Inflammatory macrophage treated with lipopolysaccharide for 4 hours (primary cell): ENCODE results near the gene CREB3.

Experiments
- DNase-seq: peaks from one replicate; pipeline ENCODE4 v3.0.0-alpha.2; 2020

CREB3 gene

DNA sequence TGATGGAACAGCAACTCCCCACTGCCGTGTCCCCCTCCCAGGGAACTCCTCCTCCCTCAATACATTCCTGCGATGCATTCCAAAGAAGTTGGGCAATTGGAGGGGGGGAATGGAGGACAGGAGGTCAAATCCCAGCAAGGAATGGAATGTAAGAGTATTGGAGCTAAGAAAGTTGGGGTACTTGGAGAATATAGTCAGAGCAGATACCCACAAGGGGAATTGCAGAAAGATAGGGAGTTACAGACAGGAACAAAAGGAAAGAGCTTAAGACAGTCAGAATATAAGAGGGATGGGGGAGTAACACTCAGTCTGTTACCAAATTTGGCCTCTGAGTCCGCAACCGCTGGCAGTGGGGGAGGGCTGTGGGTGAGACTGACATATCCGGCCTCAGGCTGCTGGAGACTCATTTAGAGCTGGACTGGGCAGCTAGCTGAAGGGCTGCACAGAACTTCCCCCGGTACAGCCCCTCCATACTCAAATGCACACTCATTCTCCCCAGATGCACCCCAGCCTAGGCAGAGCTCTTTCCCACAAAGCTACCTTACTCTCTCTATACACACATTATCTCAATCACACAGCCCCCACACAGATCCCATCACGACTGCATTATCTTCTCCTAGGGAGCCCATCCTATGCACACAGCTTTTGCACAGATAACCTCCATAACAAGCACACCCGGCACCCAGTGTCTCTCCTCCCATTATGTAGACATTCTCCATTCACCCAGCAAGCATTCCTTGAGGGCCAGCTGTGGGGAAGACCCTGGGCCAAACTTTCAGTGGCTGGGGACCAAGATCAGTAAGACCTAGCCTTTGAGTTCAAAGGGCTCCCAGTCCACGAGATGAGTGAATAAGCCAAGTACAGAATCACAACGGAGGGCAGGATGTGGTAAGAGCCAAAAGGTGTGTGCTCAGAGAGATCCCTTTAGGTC is 4.2 kb upstream of the CREB3 start:
- peak; percentile 74 for DNase-seq

DNA sequence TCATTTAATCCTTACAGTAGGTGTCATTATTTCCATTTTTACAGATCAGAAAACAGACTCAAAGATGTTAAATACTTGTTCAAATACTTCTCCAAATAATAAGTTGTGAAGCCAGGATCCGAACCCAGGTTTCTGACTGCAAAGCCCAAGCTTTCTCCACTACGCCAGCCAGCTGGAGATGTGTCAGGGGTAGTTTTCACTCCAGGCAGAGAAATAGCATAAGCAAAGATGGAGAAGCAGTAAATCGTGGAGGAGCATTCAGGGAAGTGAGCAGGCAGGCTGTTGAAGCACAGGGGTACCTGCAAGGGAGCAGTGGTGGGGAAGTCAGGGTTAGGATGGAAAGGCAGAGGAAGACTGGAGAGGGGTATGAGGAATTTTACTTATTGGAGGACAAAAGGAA is 3.4 kb upstream of the CREB3 start:
- no peak for DNase-seq

DNA sequence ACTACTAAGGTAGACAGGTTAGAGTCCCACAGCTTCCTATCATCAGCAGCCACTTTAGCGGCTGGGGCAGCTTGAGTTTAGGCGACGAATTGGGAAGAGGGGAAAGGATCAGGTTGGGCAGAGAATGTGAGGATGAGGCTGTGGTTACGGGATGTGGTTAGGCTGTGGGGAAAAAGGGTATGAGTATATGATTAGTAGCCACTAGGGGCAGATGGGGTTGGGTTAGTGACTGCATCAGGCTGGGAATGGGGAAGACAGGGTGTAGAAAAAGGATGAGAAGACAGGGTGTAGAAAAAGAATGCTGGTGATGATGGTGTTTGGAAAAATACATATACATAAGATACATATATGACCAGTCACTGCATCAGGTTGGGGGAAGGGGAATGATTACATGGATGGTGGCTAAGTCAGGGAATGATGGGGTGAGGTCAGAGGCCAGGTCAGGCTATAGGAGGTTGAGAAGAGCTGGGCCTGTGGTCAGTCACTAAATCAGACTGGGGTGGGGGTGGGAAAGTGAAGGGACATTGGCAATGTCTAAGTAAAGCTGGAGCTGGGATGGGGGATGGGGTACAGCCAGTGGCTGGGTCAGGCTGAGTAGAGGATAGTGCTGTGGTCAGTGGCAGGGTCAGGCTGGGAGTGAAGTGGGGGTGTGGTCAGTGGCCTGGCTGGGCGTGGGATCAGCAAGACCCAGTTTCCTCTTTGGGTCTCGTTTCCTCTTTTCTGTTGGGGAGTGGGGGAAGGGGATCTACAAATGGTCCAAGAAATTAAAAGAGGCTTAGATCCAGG is 2.6 kb upstream of the CREB3 start:
- DNase-seq: peak; percentile 84

DNA sequence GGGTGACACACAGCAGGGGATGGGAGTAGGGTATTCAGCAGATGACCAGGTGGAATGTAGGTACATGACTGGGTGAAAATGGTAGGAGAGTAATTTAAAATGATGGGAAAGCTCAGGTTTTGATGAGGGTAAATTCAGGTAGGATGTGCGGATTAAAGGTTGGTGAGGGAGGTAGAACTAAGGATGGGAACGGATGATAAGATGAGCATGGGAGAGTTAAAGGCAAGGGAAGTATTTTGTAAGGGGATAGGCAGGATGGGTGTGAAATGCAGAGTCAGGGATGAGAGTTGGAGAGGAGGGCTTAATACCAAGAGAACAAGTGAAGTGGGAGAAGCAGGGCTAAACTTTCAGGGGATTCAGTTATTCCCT is 2.0 kb upstream of the CREB3 start:
- DNase-seq: no peak

DNA sequence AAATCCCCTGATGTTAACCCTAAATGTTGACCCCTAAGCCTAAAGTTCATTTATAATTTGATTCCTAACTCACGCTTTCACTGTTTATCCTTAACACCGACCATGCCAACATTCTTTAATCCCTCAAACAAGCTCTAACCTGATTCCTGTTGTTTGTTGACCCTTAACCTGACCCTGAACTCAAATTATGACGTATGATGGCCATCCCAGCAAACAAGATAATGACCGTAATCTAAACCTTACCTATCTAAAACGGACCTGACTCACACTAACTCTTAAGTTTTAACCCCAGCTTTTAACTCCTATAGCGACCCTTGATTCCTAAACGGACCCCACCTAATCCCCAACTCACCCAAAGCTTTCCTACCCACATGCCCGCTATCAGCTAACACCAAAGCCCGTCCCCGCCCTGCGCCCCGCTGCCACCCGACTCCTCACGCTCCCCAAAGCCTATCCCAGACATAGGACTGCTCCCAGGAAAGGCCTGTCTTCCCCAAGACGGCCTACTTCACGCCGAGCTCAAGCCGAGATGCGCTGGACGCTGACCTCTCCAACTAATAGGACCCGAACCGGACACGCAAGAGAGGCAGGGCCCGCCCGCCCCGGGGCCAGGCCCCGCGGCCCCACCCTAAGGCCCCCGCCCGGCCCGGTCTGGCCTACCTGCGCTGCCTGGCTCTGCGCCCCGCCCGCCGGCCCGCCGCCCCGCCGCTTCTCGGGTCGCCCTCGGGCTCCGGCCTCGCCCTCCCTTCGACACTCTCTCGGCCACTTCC is 866 bp upstream of the CREB3 start:
- DNase-seq: no peak

DNA sequence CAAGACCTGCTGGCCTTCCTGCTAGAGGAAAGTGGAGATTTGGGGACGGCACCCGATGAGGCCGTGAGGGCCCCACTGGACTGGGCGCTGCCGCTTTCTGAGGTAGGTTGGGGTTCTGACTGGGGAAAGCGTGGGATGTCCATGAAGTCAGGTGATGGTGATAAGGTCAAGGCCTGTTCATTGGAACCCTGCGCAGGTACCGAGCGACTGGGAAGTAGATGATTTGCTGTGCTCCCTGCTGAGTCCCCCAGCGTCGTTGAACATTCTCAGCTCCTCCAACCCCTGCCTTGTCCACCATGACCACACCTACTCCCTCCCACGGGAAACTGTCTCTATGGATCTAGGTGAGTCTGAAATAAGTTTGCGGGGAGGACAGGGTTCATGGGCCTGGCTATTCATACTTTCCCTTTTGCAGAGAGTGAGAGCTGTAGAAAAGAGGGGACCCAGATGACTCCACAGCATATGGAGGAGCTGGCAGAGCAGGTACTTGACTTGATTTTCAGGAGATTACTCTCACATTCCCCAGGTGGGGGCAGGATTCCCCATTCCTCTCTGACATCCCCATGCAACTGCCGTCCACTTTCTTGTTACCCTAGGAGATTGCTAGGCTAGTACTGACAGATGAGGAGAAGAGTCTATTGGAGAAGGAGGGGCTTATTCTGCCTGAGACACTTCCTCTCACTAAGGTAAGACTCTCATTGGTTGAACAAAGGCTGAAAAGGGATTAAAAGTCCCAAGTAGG is 505 bp downstream of the CREB3 start:
- peak; percentile 55 for DNase-seq

DNA sequence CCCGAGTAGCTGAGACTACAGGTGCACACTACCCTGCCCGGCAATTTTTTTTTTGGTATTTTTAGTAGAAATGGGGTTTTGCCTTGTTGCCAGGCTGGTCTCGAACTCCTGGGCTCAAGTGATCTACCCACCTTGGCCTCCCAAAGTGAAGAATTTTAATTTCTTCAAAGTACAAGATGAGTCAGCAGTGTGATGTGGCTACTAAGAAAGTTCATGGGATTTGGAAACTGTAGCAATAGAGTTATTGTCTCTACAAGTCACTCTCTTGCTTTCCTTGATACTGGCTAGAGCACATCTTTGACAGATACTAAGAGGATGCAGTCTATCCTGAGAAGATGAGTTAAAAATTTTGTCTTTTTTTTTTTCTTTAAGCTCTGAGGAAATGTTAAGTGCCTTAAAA is 1.6 kb downstream of the CREB3 start:
- no peak for DNase-seq

DNA sequence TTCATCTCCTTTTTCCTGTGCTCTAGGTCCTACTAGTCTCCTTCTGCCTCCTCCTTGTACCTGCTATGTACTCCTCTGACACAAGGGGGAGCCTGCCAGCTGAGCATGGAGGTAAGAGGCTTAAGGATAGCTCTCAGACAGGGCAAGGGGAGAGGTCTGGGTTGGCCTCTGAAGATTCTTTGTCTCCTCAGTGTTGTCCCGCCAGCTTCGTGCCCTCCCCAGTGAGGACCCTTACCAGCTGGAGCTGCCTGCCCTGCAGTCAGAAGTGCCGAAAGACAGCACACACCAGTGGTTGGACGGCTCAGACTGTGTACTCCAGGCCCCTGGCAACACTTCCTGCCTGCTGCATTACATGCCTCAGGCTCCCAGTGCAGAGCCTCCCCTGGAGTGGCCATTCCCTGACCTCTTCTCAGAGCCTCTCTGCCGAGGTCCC is 3.8 kb downstream of the CREB3 start:
- DNase-seq: peak; percentile 65

DNA sequence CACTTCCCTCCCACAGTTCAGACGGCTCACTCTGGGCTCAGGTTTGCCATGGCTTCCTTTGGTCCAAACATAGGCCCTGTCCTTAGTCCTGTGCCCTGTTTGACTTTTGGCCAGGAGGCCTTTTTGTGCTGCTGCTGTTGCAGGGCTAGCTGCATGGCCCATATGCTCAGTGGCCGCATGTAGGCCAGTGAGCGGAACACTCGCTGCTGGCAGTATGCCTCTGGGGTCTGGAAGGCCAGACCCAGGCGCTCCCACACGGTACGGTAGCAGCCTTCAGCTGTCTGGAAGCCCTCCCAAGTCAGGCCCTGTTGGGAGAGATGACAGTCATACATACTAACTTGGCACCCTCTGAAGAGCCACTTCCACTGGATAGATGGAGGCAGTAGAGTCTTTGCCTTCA is 4.7 kb downstream of the CREB3 start:
- no peak for DNase-seq

DNA sequence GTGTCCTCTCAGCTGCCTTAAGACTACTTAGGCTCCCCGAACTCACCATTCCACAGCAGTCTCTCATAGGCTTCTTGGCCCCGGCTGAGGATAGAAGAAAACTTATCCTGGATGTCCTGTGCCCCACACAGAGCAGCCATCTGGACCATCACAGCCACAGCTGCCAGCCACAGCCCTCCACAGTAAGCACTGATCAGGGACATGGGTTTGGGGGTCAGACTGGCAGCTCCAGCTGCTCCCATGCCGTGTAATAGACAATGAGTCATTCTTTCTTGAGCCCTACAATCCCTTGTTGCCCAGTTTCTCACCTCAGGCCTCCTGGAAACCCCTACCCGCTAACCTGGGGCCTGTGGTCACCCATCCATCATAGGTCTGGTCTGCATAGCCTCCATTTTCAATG is 5.7 kb downstream of the CREB3 start:
- no peak for DNase-seq

DNA sequence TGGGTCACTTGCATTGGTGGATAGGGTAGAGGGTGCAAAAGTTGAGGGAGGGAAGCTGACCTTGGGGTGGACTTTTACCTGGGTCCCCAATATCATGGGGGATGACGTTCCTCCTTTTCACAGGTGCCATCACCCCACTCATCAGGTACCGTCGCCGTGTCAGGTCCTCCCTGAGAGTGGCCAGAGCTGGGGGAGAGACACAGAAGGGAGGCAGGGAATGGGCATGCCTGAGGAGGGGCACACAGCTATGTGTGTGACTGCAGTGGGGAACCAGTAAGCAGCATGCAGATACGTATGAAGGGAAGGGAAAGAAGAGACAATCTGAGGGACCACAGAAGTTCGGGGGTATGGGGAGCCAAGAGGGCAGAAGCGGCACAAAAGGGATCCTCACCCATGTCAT is 6.5 kb downstream of the CREB3 start:
- no peak for DNase-seq

DNA sequence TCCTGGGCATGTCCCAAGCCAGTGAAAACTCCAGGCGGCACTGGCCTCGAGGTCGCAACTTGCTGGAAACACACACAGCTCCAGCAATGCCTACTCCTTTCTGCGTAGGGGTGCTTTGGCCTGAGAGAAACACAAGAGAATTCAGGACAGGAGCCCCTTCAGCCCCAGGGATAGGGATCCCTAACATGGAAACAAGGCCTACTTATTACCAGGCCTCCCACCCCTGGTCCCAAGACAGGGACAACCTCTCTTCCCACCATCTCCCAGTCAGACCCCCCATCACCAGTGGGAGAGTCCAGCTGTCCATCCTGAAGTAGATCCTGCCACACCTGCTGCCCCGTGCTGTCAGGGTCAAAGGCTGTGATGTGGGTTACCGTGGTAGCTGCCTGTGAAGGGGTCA is 7.8 kb downstream of the CREB3 start:
- no peak for DNase-seq

DNA sequence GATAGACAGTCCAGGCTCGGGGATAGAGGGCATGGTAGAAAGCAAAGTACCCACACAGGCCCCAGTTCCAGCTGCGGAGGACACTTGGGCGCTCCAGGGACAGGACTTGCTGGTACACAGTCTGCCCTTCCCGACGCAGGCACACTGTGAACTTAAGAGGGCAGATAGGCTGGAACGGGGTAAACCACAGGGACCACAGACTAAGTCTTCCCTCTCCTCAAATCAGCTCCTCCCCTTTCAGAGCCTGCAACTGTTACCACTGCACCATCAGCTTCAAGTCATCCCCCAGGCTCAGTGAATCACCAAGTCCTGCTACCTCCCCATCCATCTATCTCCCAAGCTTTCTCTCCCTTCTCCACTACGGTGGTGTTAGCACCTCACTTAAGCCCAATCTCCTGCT is 9.3 kb downstream of the CREB3 start:
- DNase-seq: no peak

DNA sequence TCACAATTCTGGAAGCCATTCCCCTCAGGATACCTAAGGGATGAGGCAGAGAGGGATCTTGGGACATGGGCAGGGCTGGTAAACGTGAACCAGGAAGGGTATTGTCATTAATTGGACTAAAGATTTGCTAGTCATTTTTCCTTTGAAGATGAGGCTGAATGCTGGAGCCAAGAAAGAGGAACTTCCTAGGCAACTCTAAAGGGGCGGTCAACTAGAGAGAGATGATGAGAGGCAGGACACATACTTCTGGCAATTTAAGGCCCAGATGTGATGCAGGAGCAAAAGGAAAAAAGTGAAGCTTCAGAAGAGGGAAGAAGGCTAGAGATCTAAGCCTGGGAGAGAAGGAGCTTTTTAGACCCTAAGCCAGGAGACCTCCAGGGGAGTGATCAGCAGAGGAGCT is 11.0 kb downstream of the CREB3 start:
- DNase-seq: no peak

DNA sequence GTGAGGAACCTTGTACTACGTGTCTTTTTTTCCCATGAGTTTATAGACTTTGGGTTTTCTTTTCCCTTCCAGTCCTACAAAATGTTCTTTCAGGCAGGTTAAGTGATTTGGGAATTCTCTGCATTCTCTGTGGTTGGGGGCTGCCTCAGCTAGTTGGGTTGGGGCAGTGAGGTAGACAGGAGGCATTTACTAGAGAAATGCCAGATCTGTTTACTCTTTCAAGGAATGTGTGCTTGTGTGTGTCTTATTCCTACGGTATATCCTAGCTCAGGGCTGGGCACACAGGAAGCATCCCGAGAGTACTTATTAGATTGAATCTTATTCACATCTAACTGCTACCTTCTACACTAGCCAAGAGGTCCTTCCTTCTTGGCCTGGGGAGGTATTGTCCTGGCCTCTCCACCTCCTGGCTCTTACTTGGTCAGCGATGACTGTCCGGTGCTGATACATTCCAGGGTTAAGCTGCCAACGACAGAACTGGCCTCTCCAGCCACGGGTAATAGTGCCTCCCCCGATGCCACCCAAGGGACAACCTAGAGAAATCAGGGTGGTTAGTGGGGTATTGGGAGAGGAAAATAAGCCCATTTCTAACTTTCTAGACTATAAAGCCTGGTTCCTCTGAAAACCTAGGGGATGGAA is 11.5 kb downstream of the CREB3 start:
- no peak for DNase-seq

DNA sequence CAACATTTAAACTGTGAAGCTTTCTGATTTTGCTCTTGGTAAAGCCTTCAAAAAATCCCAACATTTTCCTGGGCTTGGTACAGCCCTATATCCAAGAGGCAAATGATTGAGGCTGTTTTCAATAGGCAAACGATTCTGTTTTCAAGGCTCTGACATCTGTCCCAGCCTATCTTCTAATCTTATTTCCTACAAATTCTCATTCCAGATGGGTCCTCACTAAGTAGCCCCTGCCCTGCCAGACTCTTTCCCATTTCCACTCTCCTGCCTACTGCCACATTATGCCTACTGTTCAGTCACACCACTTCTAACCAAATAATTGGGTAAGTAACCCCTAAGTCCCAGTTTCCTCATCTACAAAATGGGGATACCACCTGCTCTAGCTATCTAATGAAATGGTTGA is 13.1 kb downstream of the CREB3 start:
- DNase-seq: no peak

DNA sequence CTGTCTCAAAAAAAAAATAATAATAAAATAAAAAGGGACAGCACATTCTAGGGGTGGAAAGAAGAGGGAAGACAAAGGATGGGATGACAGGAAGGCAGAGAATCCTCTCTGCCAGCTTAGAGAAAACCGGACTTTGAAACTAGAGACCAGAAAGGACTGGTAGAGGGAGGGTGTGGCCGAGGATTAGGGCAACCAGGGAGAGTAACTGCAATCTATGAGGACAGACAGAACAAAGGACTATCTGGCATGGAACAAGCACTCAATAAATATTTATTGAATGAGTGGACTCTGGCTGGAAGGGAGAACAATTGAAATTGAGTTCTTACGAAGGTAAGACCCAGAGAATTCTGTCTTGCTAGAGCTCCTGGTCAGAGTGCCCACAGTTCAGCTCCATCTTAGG is 14.1 kb downstream of the CREB3 start:
- DNase-seq: no peak

DNA sequence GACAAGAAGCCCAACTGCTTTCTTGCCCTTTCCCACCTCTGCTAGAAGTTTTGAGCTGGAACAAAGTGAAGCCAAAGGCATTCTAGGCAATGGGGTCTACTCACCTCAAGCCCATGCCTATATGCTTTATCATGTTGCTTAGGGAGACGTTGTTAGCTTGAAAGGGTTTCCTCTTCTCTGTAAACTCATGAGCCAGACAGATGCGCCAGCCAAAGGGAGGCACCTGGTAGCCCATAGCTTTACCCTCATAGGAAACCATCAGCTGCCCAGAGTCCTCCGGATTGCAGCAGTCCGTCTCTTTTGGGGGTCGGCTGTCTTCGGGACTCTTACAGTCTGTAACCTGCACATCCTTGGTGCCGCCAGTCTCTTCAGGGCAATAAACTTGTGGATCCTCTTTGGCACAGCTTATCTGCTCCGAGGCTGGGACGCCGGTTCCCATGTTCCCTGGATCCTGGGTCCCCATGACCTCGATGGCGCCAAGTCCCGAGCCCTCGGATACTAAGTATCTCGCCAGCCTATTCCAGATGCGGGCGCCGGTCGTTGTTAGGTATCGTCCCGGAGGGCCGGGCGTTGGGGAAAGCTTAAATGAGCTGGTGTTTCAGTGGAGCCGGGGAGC is 15.9 kb downstream of the CREB3 start:
- no peak for DNase-seq

DNA sequence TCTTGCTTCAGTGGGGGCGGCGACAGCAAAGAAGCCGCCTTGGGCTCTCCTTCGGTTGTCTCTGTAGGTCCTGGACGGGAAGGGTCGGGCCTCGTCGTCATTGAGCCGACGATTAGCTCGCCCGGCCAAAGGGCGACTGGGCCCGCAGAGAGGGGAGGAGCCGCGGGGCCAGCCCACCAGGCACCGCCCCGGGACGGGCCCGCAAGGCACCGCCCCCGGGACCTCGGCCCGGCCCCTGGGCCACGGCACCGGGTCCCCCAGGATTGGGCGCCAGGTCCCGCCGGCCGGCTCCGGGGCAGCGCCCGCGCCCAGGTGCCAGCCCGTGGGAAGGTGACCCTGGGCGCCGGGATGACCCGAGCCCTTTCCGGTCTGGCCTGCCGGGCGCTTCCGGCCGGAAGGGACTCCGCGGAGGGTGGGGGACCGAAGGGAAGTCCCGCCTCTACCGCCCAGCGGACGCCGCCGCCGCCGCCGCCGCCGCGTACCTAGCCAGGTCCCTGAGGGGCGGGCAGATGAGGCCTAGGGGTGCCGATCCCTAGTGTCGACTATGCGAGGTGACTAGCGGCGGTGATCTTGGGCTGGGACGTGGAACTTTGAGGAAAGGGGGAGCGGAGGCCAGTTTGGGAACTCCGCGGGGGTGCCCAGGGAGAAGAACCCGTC is 16.5 kb downstream of the CREB3 start, which contains the start of the genes GBA2 and RGP1:
Gene GBA2, minus strand, starts transcription at position 371 of the 657 bp plus-strand sequence. CDS start 524 bp downstream, outside the sequence.
Gene RGP1, plus strand, starts transcription at position 430 of the 657 bp plus-strand sequence. CDS start 469 bp downstream, outside the sequence.
- DNase-seq: peak; percentile 82

DNA sequence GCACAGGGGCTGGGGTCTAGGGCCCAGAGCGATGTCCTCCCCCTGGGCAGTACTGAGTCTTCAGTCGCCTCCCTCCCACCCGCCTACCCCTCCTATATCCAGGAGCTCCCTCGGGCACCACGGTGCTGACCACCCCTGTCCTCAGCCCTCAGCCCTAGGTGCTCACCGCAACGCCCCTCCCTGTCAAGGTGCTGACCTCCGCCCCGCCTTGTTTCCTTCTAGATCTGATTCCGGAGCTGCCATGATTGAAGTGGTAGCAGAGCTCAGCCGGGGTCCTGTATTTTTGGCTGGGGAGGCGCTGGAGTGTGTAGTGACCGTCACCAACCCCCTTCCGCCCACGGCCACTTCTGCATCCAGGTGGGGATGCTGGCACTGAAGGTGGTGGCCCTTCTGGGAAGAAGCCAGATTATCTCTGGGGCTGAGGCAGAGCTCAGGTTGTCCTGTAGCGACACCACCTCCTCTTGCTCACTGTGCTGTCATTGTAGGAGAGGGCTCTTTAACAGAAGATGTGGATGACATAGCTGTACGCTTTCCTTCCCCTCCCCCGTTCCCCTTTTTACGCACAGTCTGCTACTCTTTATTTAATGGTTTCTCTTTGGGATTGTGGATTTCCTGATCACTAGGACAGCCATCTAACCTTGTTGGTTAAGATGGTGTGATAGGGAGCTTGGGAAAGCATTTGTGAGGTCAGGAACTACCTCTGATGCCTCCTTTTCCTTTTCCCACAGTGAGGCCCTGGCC is 17.2 kb downstream of the CREB3 start:
- DNase-seq: no peak
